Stimulated activated CD4-positive, alpha-beta T cell treated with anti-CD3 and anti-CD28 coated beads, Interleukin-2, amount 100 ng/mL, for 4 hours (primary cell): Measurements from ENCODE around the gene ISYNA1.

Experiments used
- DNase-seq: peaks from one replicate; pipeline ENCODE4 v3.0.0-alpha.2; 2020; ENCODE audit warnings: low read depth

ISYNA1 gene

GRCh38 chr19:18431351-18432197 lies 6.4 kb downstream of the ISYNA1 start:
- DNase-seq: no peak

DNA sequence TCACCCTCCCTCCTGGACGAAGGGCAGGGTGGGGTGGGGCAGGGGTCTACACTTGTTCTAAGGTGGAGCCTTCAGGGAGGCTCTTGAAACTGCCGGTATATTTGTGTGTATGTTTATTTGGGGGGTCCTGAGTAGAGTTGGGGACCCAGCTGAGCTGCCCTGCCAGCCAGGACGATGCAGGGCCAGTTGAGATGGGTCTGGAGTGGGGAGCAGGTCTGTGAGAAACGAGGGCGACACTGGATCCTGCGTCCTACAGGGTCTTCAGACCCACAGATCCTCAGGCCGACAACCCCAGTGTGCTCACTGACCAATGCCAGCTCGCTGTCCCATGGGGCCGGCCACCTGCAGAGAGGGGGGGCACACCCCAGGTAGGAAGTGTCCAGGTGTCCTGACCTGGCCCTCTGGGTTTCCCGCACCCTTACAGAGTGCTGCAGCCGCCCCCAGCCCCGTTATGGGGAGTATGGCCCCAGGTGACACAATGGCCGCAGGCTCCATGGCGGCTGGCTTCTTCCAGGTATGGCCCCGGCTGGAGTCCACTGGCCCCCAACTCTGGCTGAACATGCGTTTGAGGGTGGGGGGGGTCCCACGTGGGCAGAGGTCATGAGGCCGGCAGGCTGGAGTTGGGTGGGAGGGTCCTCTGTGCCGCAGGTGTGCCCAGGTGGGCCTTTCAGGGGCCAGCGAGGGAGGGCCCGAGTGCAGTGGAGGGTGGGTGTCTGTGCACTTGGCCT lies 7.4 kb downstream of the ISYNA1 start:
- no peak for DNase-seq

DNA sequence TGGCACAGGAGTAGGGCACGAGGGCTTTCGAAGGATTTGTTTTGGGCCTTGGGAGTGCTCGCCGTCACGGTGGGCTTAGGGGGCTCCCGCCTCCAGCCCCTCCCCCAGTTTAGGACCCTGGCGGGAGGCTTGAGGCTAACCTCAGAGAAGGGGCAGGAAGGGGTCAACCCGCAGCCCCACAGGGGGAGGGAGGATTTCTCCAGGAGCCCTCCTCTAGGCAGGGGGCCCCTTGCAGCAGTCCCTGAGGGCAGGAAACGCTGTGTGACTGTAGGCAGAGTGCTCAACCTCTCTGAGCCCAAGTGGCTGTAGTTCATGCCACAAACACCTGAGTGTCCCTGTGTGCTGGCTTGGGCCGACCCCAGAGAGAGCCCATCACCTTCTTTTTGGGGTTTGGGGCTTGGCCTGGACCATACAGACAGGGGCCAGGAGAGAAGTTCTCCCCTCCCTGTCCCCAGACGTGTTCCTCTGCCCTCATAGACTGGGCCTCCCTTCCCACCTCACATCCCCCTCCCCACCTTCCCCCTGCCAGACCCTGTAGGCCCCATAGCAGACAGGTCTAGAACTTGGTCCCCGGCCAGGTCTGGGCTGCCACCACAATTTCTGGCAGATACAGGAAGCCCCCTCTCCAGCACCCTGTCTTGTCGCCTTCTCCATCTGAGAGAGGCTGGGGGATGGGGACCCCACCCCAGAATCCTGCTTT lies 8.1 kb downstream of the ISYNA1 start:
- no peak for DNase-seq

- peak; percentile 58 for DNase-seq
Observed at GRCh38 chr19:18428787-18429674, 8.9 kb downstream of the ISYNA1 start.

- DNase-seq: no peak
Observed at GRCh38 chr19:18428173-18428786, 9.7 kb downstream of the ISYNA1 start.

DNA sequence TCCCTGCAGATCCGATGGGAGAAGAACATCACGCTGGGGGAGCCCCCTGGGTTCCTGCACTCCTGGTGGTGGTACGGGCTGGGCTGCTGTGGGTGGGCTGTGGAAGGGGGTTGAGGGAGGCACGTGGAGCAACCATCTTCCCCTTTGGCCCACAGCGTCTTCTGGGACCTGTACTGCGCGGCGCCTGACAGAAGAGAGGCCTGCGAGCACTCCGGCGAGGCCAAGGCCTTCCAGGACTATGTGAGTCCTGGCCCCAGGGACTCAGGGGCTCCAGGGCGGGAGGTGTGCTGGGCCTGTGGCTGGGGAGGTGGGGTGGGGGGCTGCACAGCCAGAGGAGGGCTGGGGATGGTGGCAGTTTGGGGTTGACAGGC lies 10.2 kb downstream of the ISYNA1 start:
- DNase-seq: no peak

DNA sequence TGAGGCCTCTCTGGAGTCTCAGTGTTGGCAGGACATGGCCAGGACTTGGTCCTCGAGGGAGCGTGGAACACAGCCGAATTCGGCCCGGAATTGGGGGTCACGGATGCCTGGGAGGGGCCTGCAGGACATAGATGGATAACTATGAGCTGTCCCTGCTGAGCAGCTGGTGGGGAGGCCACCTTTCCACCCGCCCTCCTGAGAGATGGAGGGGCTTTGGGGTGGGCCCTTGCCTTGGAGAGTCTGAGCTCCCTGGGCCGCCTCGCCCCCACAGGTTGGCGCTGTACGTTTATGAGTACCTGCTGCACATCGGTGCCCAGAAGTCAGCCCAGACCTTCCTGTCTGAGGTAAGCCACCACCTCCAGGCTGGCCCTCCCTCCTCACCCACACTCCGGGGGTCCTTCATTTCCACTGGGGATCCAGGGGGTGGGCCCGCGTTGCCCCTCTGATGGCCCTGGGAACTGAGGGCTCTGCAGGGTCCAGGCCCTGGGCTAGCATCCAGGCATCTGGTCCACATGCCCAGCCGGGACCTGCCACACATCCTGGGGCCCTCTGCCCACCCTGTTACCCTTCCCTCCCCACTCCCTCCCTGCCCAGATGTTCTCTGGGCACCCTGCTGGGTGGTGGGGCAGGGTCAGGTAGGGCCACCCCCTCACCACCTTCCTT lies 10.7 kb downstream of the ISYNA1 start:
- DNase-seq: no peak

DNA sequence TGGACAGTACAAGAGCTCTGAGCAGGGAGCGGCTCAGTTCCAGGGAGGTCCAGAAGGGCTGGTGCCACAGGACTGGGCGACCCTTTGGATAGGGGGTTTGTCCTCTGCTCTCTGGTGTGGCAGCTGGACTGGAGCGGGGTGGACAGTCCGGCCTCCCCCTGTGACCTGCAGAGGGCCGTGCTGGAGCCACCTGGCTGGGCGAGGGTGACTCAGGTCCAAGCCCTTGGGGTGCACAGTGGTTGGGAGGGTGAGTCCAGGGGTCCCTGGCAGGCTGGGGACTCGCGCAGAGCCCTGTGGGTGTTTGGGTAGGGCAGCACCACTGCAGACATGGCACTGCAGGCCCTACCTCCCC lies 11.5 kb downstream of the ISYNA1 start:
- DNase-seq: no peak

GRCh38 chr19:18425515-18426415 lies 12.2 kb downstream of the ISYNA1 start:
- no peak for DNase-seq

DNA sequence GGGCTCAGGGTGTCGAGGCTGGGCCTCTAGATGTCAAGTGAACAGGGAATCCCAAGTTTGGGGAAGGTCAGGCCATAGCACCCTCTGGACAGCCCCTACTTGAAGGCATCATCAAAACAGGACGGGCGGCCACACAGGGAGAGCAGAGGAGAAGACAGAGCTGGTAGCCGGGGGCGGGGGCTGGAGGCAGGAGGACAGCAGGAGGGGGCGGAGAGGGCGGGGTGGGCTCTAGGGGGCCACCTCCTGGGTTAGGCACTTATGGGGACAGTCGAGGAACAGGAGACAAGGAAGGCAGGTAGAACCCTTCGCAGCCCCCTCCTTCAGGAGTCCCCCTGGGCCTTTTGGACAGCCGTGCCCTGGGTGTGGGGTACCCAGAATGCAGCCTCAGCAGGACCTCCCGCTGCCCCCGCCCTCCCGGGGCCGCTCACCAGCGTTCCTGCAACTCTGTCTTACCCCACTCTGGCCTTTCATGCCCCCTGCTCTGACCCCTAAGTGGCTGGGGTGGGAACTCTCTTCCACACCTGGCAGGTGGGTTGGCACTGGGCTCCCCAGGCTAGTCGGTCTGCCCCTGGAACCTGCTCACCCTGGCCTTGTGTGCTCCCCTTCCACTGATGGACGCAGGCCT lies 12.9 kb downstream of the ISYNA1 start:
- DNase-seq: no peak

- no peak for DNase-seq
Observed at GRCh38 chr19:18424122-18424889, 13.6 kb downstream of the ISYNA1 start.

- DNase-seq: no peak
Observed at GRCh38 chr19:18423258-18424020, 14.5 kb downstream of the ISYNA1 start.

DNA sequence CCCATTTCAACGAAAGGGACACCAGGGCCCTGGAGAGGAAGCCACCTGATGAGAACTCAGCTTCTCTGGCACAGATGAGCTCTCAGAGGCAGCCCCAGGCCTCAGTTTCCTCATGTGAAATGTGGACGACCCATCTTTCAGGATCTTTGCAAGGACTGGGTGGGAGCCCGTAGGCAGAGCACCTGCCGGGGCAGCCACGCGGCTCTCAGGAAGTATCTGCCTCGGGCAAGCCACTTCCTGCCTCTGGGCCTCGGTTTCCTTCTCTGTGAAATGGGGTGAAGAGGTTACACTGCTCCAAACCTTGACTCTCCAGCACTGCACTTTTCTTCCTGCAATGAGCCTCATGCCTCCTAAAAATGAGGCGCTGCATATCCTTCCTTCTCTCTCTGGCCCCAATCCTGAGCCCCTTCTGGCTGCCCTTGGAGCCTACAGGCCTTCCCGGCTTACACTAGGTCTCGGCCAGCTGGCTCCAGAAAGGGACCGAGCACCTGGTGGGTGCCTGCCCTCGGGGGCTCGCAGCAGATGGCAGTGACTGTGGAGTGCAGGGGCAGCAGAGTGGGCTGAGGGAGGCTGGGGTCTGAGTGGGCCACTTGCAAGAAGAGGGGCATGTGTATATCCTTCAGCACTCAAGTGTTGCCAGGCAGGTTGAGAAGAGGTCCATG lies 15.3 kb downstream of the ISYNA1 start:
- no peak for DNase-seq

DNA sequence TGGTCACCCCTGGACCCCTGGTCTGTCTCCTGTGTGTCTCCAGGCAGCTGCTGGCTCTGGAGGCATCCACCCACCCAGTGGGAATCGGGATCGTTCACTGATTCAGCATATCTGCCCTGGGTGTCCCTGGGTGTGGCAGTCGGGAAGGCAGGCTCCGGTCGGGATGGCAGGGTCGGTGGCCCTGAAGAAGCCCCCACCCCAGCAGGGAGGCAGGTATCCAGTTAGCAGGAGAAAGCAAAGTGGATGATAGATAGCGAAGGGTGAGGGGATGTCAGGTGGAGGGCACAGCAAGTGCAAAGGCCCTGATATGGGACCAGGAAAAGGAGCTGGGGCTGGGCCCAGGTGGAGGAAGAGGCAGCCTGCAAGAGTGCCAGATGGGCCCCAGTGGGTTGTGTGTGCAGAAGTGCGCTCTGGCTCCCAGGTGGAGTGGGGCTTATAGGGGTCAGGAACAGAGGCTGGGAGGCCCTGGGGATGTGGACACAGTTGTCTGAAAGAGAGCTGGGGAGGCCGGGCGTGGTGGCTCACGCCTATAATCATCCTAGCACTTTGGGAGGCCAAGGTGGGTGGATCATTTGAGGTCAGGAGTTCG lies 16.5 kb downstream of the ISYNA1 start:
- DNase-seq: no peak

GRCh38 chr19:18420930-18421329 lies 17.0 kb downstream of the ISYNA1 start:
- no peak for DNase-seq

DNA sequence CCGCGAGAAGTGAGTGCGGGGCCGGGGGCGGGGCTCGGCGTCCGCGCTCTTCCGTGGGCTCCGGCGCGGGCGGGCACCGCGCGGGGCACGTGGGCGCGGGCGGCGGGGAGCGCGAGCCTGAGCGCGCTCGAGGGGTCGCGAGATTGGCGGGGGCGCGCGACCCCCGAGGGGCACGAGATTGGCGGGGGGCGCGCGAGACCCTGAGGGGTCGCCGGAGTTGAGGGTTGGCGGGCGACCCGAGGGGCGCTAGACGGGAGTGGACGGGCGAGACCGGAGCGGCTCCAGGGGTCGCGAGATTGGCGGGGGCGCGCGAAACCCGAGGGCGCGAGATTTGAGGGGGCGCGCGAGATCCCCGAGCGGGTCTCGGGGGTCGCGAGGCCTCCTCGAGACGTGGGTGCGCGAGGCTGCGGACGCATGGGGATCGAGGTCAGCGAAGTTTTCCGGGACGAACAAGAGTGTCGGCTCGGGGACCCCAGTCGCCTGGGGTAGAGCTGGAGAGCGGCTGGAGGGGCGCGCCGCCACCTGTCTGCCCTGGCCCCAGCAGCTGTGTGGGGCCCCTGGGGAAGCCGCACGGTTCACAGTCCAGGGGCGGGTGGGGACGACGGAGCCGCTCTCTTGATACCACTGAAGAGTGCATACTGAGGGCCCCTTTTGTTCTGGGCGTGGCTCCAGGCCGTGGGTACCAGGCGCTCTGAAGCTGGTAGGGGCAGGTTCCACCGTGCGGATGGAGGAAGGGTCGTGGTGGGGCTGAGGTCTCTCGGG lies 18.1 kb downstream of the ISYNA1 start:
- no peak for DNase-seq
